ENCODE measurements around the gene TFF1.

The TFF1 gene

GRCh38 chr21:42341776-42342542, 24.4 kb downstream of the TFF1 start:
- H3K9ac ChIP-seq (ENCODE audit: low read length): no peak overlapping the region
- no peaks in the 10 kb centered on the region for H3F3A ChIP-seq (ENCODE audit: insufficient read depth, low read length)
- no peak overlapping the region for H3K4me3 ChIP-seq (ENCODE audit: low read length)
- H3K9me2 ChIP-seq (replicated peaks; ENCODE audit: insufficient read depth, low read length): no peaks in the 10 kb centered on the region
- no peak for DNase-seq
- no peaks in the 10 kb centered on the region for H3K4me1 ChIP-seq (ENCODE audit: low read length)
- H3K27me3 ChIP-seq (replicated peaks; ENCODE audit: insufficient read depth, low read length): peaks cover 83% of the 10 kb centered on the region
- TF ChIP-seq CTCF (IDR thresholded peaks at IDR 0.05; ENCODE audit: low read length) (no peak), EZH2 (optimal IDR thresholded peaks at IDR 0.05; ENCODE audit: low read depth, low read length) (no peak)
- H2AFZ ChIP-seq (ENCODE audit: low read length): no peak overlapping the region
- H4K20me1 ChIP-seq (ENCODE audit: insufficient read depth, low read length): no peaks in the 10 kb centered on the region
- no peaks in the 10 kb centered on the region for H3K36me3 ChIP-seq (replicated peaks; ENCODE audit: insufficient read depth, low read length)
- no peak overlapping the region for H3K4me2 ChIP-seq (ENCODE audit: low read depth, low read length)
- H3K9me3 ChIP-seq (replicated peaks; ENCODE audit: insufficient read depth, low read length): no peaks in the 10 kb centered on the region
- H3K27ac ChIP-seq (ENCODE audit: low read length): no peak overlapping the region
- no peaks in the 10 kb centered on the region for H3K79me2 ChIP-seq (ENCODE audit: low read length)

- no peak for DNase-seq
- H3K4me3 ChIP-seq (ENCODE audit: low read length): no peak overlapping the region
Observed at GRCh38 chr21:42340187-42341050, 25.9 kb downstream of the TFF1 start.

More at GRCh38 chr21:42340187-42341050, 25.9 kb downstream of the TFF1 start:
- H3K27me3 ChIP-seq (replicated peaks; ENCODE audit: insufficient read depth, low read length): peaks cover 83% of the 10 kb centered on the region
- TF ChIP-seq CTCF (IDR thresholded peaks at IDR 0.05; ENCODE audit: low read length) (no peak), EZH2 (optimal IDR thresholded peaks at IDR 0.05; ENCODE audit: low read depth, low read length) (no peak), EZH2phosphoT487 (IDR thresholded peaks at IDR 0.05; ENCODE audit: low read length) (no peak)
- H3K27ac ChIP-seq (ENCODE audit: low read length): no peak overlapping the region
- H3F3A ChIP-seq (ENCODE audit: insufficient read depth, low read length): no peaks in the 10 kb centered on the region
- H3K79me2 ChIP-seq (ENCODE audit: low read length): no peaks in the 10 kb centered on the region
- no peaks in the 10 kb centered on the region for H3K9me3 ChIP-seq (replicated peaks; ENCODE audit: insufficient read depth, low read length)
- no peak overlapping the region for H3K4me2 ChIP-seq (ENCODE audit: low read depth, low read length)
- no peaks in the 10 kb centered on the region for H3K4me1 ChIP-seq (ENCODE audit: low read length)
- H3K9me2 ChIP-seq (replicated peaks; ENCODE audit: insufficient read depth, low read length): no peaks in the 10 kb centered on the region
- no peaks in the 10 kb centered on the region for H3K36me3 ChIP-seq (replicated peaks; ENCODE audit: insufficient read depth, low read length)
- H3K9ac ChIP-seq (ENCODE audit: low read length): no peak overlapping the region
- H2AFZ ChIP-seq (ENCODE audit: low read length): no peak overlapping the region
- no peaks in the 10 kb centered on the region for H4K20me1 ChIP-seq (ENCODE audit: insufficient read depth, low read length)
